Panc1 (cell line): Measurements from ENCODE around the gene CLCF1.

Source experiments
- POLR2AphosphoS5 ChIP-seq: IDR thresholded peaks from 2 replicates; pipeline ENCODE4 v1.6.1; 2012; ENCODE audit warnings: mild to moderate bottlenecking, low read depth, low read length, moderate library complexity
- TF ChIP-seq, protein P1 (sequence below): fragments of 450-650 bp; IDR thresholded peaks from 2 replicates; pipeline ENCODE4 v1.5.1; 2017; ENCODE audit warnings: mild to moderate bottlenecking
- TF ChIP-seq, protein P2 (sequence below), 2 experiments: IDR thresholded peaks; 2 replicates each; pipeline ENCODE4 v1.6.1; 2011 to 2012; ENCODE audit warnings: low read depth in 2 of 2, control low read depth in 1 of 2, low read length in 1 of 2, mild to moderate bottlenecking in 1 of 2, moderate library complexity in 1 of 2; ENCODE audit not compliant: insufficient read depth in 1 of 2

DNA sequence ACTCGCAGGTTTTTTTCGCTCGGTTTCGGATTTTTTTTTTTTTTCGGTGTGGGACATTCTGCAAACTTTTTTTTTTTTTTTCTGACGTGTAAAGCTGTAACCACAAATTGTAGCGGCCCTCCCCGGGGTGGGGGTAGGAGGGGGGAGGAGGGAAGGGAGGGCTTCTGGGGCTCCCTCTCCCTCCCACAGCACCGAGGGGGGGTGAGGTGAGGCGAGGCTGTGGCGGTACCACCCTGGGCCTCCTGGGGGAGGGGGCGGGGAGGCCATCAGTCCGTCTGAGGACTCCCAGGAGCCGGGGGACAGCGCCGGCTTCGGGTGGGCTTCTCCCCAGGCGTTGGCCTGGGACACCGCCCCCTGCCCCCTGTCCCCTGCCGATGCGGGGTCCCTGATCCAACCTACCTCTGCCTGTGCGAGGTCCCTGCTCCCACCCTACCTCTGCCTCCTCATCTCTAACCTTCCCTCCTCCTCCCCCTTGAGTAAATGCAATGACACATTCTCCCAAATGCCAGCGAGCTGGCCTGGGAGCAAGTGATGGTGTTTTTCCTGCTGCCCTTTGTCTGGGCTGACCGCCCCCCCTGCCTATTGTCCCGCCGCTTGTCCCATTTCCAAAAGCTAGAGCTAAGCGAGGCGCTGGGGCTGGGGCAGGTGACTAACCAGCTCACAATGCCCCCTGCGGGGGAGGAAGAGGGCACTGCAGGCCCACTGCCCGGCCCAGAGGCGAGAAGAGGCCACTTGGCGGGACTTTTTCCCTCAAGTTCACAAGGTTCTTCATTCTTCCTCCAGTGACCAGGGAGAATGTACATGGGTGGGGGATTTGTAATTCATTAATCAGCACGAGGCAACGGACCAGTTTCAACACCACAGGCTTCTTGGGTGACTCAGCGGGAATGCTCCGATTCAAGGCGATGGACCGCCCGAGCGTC lies 511 bp upstream of the CLCF1 start:
- TF ChIP-seq, protein P1, sequence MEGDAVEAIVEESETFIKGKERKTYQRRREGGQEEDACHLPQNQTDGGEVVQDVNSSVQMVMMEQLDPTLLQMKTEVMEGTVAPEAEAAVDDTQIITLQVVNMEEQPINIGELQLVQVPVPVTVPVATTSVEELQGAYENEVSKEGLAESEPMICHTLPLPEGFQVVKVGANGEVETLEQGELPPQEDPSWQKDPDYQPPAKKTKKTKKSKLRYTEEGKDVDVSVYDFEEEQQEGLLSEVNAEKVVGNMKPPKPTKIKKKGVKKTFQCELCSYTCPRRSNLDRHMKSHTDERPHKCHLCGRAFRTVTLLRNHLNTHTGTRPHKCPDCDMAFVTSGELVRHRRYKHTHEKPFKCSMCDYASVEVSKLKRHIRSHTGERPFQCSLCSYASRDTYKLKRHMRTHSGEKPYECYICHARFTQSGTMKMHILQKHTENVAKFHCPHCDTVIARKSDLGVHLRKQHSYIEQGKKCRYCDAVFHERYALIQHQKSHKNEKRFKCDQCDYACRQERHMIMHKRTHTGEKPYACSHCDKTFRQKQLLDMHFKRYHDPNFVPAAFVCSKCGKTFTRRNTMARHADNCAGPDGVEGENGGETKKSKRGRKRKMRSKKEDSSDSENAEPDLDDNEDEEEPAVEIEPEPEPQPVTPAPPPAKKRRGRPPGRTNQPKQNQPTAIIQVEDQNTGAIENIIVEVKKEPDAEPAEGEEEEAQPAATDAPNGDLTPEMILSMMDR = no peak; the same call in 1 of the 2 replicates
- TF ChIP-seq, protein P2, sequence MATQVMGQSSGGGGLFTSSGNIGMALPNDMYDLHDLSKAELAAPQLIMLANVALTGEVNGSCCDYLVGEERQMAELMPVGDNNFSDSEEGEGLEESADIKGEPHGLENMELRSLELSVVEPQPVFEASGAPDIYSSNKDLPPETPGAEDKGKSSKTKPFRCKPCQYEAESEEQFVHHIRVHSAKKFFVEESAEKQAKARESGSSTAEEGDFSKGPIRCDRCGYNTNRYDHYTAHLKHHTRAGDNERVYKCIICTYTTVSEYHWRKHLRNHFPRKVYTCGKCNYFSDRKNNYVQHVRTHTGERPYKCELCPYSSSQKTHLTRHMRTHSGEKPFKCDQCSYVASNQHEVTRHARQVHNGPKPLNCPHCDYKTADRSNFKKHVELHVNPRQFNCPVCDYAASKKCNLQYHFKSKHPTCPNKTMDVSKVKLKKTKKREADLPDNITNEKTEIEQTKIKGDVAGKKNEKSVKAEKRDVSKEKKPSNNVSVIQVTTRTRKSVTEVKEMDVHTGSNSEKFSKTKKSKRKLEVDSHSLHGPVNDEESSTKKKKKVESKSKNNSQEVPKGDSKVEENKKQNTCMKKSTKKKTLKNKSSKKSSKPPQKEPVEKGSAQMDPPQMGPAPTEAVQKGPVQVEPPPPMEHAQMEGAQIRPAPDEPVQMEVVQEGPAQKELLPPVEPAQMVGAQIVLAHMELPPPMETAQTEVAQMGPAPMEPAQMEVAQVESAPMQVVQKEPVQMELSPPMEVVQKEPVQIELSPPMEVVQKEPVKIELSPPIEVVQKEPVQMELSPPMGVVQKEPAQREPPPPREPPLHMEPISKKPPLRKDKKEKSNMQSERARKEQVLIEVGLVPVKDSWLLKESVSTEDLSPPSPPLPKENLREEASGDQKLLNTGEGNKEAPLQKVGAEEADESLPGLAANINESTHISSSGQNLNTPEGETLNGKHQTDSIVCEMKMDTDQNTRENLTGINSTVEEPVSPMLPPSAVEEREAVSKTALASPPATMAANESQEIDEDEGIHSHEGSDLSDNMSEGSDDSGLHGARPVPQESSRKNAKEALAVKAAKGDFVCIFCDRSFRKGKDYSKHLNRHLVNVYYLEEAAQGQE (IDR thresholded peaks at IDR 0.05; ENCODE audit: insufficient read depth in 1 of 2, low read depth in 2 of 2, low read length in 1 of 2) = no peak
- TF ChIP-seq POLR2AphosphoS5 = peak; percentile 80; the same call in 1 of the 2 replicates
